ENCODE data around the gene B3GNT9.

DNA sequence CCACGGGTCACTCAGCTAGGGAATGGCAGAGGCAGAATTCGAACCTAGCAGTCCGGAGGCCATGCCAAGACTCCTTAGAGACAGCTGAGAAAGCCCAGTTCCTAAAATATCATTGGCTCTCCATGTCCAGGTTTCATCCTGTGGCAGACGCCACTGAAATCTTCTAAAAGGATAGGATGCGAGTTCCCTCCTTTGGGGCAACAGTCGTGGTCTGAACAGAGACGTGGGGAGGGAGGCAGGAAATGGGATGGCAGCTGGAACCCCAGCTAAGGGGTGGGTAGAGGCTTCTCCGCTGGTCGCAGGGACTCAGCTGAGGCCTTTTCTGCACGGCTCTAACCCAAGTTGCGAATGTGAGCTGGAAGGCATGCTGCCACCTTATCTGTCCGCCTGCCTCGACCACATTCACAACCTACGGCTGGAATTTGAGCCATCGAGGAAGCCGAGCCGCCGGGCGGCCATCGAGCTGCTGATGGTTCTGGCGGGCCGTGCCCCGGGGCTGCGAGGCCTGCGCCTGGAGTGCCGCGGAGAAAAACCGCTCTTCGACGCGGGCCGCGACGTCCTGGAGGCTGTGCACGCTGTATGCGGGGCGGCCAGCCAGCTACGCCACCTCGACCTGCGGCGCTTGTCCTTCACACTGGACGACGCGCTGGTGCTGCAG, 11.8 kb upstream of the B3GNT9 start:
- no peak for TF ChIP-seq CTCF (conservative IDR thresholded peaks at IDR 0.05; ENCODE audit: low read depth, low read length)
- no peak for TF ChIP-seq EZH2 (IDR thresholded peaks at IDR 0.05; ENCODE audit: borderline replicate concordance, low read depth, low read length, poor library complexity, severe bottlenecking)

Measured in A673 (cell line).